Measurements from ENCODE around the gene ADRA2B.
"Not testable (repeated sequence)": the region's sequence is repeated elsewhere in the genome, so short reads cannot be mapped to it uniquely, and the experiment has no call there.

The ADRA2B gene
- 28.9 reads per million, percentile 55 among the genes with 10 or more reads in this experiment for total RNA-seq

GRCh38 chr2:96116424-96116878 is at the start of gene ADRA2B:
Gene ADRA2B (minus strand): TSS chr2:96116571. CDS start chr2:96116149, 422 bp downstream.
- DNase-seq: peak; percentile 66

- DNase-seq: peak; percentile 37
Observed at GRCh38 chr2:96164459-96165184, 48.3 kb upstream of the ADRA2B start.

- DNase-seq: peak; percentile 49
Observed at GRCh38 chr2:96163768-96164429, 47.5 kb upstream of the ADRA2B start.

GRCh38 chr2:96163415-96163767 is 47.0 kb upstream of the ADRA2B start:
- peak; percentile 1 for DNase-seq

GRCh38 chr2:96161898-96162297 is 45.5 kb upstream of the ADRA2B start:
- DNase-seq: peak; percentile 1

- DNase-seq: not testable (repeated sequence)
Observed at GRCh38 chr2:96160366-96160765, 44.0 kb upstream of the ADRA2B start.

GRCh38 chr2:96159084-96159830 is 42.9 kb upstream of the ADRA2B start:
- peak; percentile 13 for DNase-seq

DNA sequence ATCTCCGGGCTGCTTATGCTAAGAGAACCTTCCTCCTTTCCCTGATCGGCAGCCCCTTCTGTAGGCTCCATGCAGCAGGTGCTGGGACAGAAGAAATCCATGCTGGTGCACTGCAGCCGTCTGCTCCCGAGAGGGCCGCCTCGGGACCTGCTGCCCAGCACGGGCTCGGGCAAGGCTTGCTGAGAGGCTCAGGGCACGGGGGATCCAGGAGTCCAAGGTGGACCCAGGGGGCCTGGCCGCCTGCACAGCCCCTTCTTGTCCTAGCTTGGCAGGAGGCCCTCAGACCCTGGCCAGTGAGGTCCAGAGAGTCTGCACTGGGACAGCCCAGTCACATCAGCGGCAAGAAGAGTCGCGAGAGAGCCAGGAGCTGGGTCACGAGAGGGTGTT is 42.2 kb upstream of the ADRA2B start:
- DNase-seq: peak; percentile 1

DNA sequence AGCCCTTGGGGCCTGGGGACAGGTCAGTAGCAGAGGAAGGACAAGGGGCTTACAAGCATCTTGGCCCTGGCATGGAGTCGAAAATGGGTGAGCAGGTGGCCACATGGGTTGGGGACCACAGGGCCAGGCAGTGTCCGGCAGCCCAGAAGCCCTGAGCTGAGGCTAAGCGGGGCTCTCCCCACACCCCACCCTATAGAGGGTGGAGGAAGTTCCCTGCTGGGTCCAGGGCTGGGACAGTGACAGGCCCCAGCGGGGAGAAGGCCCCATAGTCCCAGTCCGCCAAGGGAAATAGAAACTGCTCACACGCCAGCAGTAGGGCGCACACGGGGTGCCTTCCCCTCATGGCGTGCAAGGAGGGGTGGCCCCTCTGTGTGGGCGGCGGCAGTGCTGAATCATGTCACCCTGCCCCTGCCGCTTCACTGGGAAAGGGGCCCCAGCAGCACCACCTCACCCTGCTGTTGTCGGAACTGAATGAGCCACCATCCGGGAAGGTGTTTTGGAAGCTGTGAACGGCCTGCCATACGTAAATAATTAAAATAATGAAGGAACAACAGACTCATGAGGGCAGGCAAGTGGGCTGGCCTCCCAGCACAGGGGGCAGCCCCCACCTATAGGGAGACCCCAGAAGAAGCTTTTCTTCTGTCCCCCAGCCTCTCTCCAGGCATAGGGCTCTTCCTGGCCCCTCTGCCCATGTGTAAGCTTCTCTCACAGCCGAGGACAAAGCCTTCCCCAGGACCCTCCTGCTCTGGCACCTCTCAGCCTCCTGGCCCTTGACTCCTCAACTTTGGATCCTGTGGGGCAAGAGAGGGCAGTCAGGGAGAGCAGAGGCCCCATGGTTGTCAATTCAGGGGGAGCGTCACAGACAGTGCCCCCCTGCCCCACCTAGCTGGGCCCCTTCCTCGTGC is 41.5 kb upstream of the ADRA2B start:
- peak; percentile 67 for DNase-seq

GRCh38 chr2:96156926-96157648 is 40.7 kb upstream of the ADRA2B start:
- DNase-seq: peak; percentile 2

GRCh38 chr2:96156011-96156820 is 39.8 kb upstream of the ADRA2B start:
- DNase-seq: no peak

DNA sequence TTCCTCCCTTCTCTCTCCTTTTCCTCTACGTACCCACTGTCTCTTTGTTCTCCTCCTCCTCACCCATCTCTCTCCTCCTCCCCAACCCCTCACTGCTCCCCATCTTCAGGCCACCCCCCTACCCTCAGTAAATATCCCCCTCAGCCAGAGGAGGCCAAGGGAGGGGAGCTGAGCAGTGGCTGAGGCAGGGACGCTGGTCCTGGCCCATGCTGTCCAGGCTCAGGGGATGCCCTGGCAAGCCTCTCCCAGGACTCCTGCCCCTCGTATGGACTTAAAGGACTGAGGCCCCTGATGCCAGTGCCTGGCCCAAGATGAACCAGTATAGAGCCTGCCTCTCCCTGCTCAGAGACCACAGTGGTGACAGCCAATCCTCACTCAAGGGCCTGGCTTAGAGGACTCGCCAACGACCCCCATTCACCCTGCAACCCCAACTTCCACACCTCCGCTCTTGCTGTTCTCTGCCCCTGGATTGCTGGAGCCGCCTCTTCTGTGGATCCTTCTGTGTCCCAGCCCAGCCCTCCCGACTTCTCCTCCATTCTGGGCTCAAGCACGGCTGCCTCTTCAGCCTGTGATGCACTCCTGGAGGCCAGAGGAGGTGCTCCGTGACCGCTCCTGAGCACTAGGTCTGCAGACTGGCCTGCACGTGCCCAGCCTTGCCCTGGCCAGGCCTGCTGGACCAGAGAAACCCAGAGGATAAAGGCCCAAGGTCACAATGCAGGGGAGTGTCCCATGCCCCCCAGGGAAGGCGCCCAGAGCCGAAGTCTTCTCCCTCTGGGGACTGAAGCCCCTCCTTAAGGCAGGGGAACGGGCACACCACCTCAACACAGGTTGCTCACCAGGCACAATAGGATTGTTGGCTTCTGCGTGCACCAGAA is 38.4 kb upstream of the ADRA2B start:
- DNase-seq: no peak

DNA sequence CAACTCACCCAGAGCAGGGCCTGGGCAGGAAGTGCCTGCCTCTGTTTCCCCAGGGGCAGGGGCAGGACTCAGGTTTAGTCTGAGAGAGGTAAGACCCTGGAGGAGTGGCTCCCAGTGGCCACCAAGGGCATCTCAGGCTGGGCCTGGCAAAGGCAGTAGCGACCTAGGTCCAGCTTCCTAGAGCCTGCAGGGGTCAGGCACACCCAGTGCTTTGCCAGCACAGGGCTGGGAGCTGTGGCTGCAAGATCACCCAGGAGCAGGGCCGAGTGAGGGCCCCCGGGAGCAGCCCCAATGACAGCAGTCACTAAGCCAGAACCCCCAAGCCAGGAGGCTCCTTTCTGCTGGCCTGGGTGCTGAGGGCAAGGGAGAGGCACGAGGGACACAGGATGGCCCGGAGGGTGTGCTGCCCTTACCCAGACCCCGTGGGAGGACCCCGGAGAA is 37.6 kb upstream of the ADRA2B start:
- no peak for DNase-seq

DNA sequence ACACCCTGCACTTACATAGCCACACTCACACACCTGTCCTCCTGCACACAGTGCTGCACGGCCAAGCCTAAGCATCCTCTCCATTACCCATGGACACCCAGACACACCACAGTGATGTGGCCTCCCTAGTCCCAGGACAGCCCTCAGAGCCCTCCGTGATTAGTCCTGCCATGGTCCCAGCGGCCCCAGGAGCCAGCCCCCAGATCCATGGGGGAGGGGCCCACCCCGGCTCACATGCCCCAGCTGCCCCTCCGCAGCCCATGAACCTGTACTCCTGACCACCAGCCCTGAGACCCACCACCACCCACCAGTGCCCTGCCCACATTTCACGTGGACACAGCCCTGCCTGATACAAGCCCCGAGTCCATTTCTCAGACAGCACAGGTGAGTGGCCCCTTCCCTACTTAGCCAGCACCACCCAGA is 36.9 kb upstream of the ADRA2B start:
- no peak for DNase-seq

- DNase-seq: no peak
Observed at GRCh38 chr2:96152304-96153161, 36.2 kb upstream of the ADRA2B start.

DNA sequence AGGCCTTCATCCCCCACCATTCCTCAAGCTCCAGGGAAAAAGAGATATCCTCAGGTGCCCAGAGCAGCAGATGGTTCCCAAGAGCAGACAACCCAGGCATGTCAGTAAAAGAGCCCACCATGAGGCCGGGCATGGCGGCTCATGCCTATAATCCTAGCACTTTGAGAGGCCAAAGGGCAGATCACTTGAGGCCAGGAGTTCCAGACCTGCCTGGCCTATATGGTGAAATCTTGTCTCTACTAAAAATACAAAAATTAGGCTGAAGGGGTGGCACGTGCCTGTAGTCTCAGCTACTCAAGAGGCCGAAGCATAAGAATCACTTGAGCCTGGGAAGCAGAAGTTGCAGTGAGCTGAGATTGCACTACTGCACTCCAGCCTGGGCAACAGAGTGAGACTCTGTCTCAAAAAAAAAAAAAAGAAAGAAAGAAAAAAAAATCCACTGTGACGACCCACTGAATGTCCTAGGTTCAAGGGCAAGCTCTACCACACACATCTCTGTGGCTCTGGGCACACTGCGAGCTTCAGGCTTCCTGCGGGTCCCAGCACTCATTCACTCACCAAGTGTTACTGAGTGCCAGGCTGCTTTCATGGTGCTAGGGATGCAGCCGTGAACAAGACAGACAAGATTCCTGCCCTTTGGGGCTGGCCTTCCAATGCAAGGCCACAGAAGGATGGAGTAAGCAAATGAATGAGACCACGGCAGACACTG is 35.4 kb upstream of the ADRA2B start:
- no peak for DNase-seq

DNA sequence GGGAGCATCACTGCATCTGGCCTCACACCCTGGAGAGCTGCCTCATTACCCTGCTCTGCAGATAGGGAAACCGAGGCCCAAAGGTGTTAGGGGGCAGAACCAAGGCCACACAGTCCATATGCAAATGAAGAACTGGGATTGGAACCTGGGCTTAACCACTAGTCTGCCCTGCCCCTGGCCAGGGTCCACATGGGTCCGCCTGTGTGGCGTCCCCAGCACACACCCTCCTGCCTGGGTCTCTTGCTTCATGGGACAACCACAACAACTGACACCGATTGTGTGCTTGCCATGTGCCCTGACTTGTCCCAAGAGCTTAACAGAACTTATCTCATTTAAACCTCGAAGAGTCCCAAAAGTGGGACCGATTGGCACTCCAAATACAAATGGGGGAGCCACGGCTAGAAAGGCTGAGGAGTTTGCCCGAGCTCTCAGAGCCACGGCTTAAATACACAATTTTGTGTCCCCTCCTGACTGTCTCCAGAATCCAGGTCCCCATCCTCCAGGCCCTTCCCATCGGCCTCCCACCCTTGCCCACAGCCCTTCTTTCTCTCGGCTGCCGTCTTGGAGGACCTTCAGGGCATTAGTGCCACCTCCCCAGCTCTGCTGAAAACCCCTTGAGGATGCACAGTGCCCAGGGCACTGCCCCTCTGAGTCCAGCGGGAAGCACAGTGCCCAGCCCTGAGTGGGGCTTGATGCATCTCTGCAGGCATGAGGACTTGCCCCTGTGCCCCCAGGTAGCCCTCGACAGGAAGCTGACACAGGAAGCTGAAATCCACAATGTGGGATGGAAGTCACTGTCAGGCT is 34.6 kb upstream of the ADRA2B start:
- no peak for DNase-seq

Measured in effector CD4-positive, alpha-beta T cell (primary cell).